ENCODE results near the gene SLC12A9. TPM values are rescaled to one million over a fixed set of nuclear protein-coding genes. Genes with fewer than 3 reads are reported as not detected.
A peak's percentile ranks its signal among the peaks of the same experiment; 100 is the strongest.

The SLC12A9 gene
- total and polyA plus RNA-seq, 2 of the 8 experiments (the other 6 are each of a cell fraction or from before 2014, with no cell fraction given), result 31.4 to 40.1 TPM

- TF ChIP-seq RAD21 (IDR thresholded peaks at IDR 0.05 in 1 of 2, conservative IDR thresholded peaks at IDR 0.05 in 1 of 2; ENCODE audit: low read depth in 2 of 2, low read length in 2 of 2), result peak; percentile 66 to 81
- TF ChIP-seq CHD1 (IDR thresholded peaks at IDR 0.05; ENCODE audit: low read depth, low read length), result no peak
These were observed 44.5 kb downstream of the SLC12A9 start (continued) for GRCh38 chr7:100896732-100897608.
